Neural cell (in vitro differentiated cells): ENCODE measurements around the gene C7orf57. TPM values are rescaled to one million over a fixed set of nuclear protein-coding genes. Genes with fewer than 3 reads are reported as not detected.

Source experiments
- H2AFZ ChIP-seq: fragments of 200-600, 300-800 bp; sonication (generic), shearing (Covaris generic); 2 replicates; pipeline ENCODE4 v1.6.0; 2014; ENCODE audit warnings: low read depth, mild to moderate bottlenecking, antibody characterized with exemption, low read length, moderate library complexity
- H3F3A ChIP-seq: fragments of 200-600 bp; shearing (Covaris generic); 2 replicates; pipeline ENCODE4 v1.6.1; 2016; ENCODE audit warnings: mild to moderate bottlenecking, moderate library complexity, mixed read lengths, antibody characterized with exemption, low read length; ENCODE audit not compliant: insufficient read depth, poor library complexity, severe bottlenecking
- H3K27ac ChIP-seq: fragments of 200-600, 300-800 bp; sonication (generic), shearing (Covaris generic); 2 replicates; pipeline ENCODE4 v1.5.1; 2014; ENCODE audit warnings: mild to moderate bottlenecking, low read length, moderate library complexity
- H3K27me3 ChIP-seq: fragments of 300-800, 200-600 bp; sonication (generic), shearing (Covaris generic); 2 replicates; pipeline ENCODE4 v1.6.0; 2014; ENCODE audit warnings: mild to moderate bottlenecking, low read depth, low read length, moderate library complexity; ENCODE audit not compliant: insufficient read depth
- H3K36me3 ChIP-seq: fragments of 300-800, 200-600 bp; sonication (generic), shearing (Covaris generic); 2 replicates; pipeline ENCODE4 v1.5.1; 2014; ENCODE audit warnings: mild to moderate bottlenecking, antibody characterized with exemption, low read length, moderate library complexity; ENCODE audit not compliant: insufficient read depth
- H3K4me2 ChIP-seq: fragments of 300-800, 200-600 bp; sonication (generic), shearing (Covaris generic); 2 replicates; pipeline ENCODE4 v1.6.0; 2014; ENCODE audit warnings: mild to moderate bottlenecking, low read length
- H3K4me3 ChIP-seq: fragments of 300-800, 200-600 bp; sonication (generic), shearing (Covaris generic); 2 replicates; pipeline ENCODE4 v1.5.1; 2014; ENCODE audit warnings: mild to moderate bottlenecking, low read length, moderate library complexity
- H3K79me2 ChIP-seq: fragments of 200-600 bp; shearing (Covaris generic); replicated peaks from 2 replicates; pipeline ENCODE4 v1.6.0; 2014; ENCODE audit warnings: mild to moderate bottlenecking, low read length, moderate library complexity; ENCODE audit not compliant: insufficient read depth
- H3K9ac ChIP-seq: fragments of 300-800, 200-600 bp; sonication (generic), shearing (Covaris generic); 2 replicates; pipeline ENCODE4 v1.6.1; 2016; ENCODE audit warnings: mild to moderate bottlenecking, low read length, mixed read lengths
- H3K9me2 ChIP-seq: fragments of 200-600 bp; shearing (Covaris generic); 2 replicates; pipeline ENCODE4 v1.6.1; 2016; ENCODE audit warnings: mild to moderate bottlenecking, low read length, mixed read lengths; ENCODE audit not compliant: insufficient read depth
- H3K9me3 ChIP-seq: fragments of 200-600, 300-800 bp; sonication (generic), shearing (Covaris generic); 2 replicates; pipeline ENCODE4 v1.6.1; 2016; ENCODE audit warnings: mild to moderate bottlenecking, mixed run types, low read length, moderate library complexity, mixed read lengths
- H4K20me1 ChIP-seq: fragments of 200-600 bp; shearing (Covaris generic); 2 replicates; pipeline ENCODE4 v1.6.1; 2016; ENCODE audit warnings: mild to moderate bottlenecking, mixed run types; ENCODE audit not compliant: insufficient read depth
- CTCF ChIP-seq: fragments of 450-650 bp; IDR thresholded peaks from 2 replicates; pipeline ENCODE4 v1.5.1; 2014; ENCODE audit warnings: antibody characterized with exemption, mild to moderate bottlenecking, moderate library complexity; ENCODE audit not compliant: poor library complexity, severe bottlenecking
- EP300 ChIP-seq: fragments of 450-650 bp; conservative IDR thresholded peaks from 2 replicates; pipeline ENCODE4 v1.6.1; 2014; ENCODE audit warnings: antibody characterized with exemption, mild to moderate bottlenecking, moderate library complexity; ENCODE audit not compliant: poor library complexity, severe bottlenecking
- EZH2 ChIP-seq: fragments of 200-600, 300-800 bp; shearing (Covaris generic), sonication (generic); IDR thresholded peaks from 2 replicates; pipeline ENCODE4 v1.6.1; 2014; ENCODE audit warnings: antibody characterized with exemption, low read length, borderline replicate concordance, mild to moderate bottlenecking; ENCODE audit not compliant: insufficient read depth, poor library complexity, severe bottlenecking
- MXI1 ChIP-seq: fragments of 450-650 bp; conservative IDR thresholded peaks from 2 replicates; pipeline ENCODE4 v1.6.1; 2014; ENCODE audit warnings: antibody characterized with exemption, mild to moderate bottlenecking; ENCODE audit not compliant: poor library complexity, severe bottlenecking
- POLR2AphosphoS5 ChIP-seq: IDR thresholded peaks from 2 replicates; pipeline ENCODE4 v1.6.1; 2012
- RAD21 ChIP-seq: fragments of 450-650 bp; conservative IDR thresholded peaks from 2 replicates; pipeline ENCODE4 v1.6.1; 2014; ENCODE audit warnings: antibody characterized with exemption, mild to moderate bottlenecking, moderate library complexity
- REST ChIP-seq: IDR thresholded peaks from 2 replicates; pipeline ENCODE4 v1.6.1; 2012; ENCODE audit warnings: borderline replicate concordance
- SMC3 ChIP-seq: fragments of 450-650 bp; conservative IDR thresholded peaks from 2 replicates; pipeline ENCODE4 v1.6.1; 2014; ENCODE audit warnings: antibody characterized with exemption, mild to moderate bottlenecking, moderate library complexity; ENCODE audit not compliant: poor library complexity
- TAF1 ChIP-seq: IDR thresholded peaks from 2 replicates; pipeline ENCODE4 v1.6.1; 2012; ENCODE audit warnings: low read depth
- polyA plus RNA-seq: library from polyadenylated mRNA; depleted of rRNA; stranded (reverse); fragments of >200 nt; gene quantifications from 2 replicates; pipeline ENCODE4 v1.2.3, GENCODE V29; 2014

The C7orf57 gene
- polyA plus RNA-seq, 1 donor from 2014 or later: not detected

- H3K9me2 ChIP-seq: no peaks in the 10 kb centered on the region
Measured at GRCh38 chr7:48089046-48090003, 54.0 kb downstream of the C7orf57 start, which contains the start of gene UPP1. Gene UPP1, plus strand, starts transcription at chr7:48089265. Its CDS starts 5,519 bp downstream, at chr7:48094784.

DNA sequence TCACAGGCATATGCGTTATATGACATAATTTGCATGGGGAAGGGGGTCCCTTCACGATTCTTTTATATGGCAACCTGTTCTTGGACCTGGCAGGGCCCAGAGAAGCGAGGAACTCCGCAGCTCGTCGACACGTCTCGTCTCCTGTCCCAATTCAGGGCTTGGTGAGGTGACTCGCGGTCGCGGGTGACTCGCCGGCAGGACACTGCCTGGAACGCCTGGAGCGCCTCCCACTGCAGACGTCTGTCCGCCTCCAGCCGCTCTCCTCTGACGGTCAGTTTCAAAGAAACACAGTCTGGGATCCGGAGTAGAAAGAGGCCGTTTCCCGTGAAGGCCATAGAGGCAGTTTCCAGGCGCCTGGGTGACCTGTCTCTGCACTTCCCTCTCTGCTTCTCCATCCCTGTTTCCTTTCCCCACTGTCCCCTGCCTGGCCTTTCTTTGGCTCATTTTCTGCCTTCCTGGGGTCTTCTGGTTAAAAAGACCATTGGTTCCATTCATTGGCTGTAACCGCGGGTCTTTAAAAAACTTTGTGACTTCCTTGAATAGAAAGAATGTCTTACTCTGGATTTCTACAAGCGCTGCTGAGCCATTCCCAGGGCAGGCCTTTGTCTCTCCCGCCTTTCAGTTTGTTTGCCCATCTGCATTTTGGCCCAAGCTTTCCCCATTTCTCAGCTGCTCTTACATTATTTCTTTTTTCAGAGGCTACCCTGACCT is 54.9 kb downstream of the C7orf57 start:
- H3K4me3 ChIP-seq: peak overlapping the region; percentile 96
- no peak for TF ChIP-seq POLR2AphosphoS5
- TF ChIP-seq REST: no peak
- TF ChIP-seq EZH2: no peak
- no peak for TF ChIP-seq EP300
- TF ChIP-seq RAD21: no peak
- no peak for TF ChIP-seq CTCF
- TF ChIP-seq TAF1: no peak
- TF ChIP-seq SMC3: no peak
- no peak for TF ChIP-seq MXI1
- H3K9ac ChIP-seq: no peak overlapping the region

More at GRCh38 chr7:48089046-48090003, 54.0 kb downstream of the C7orf57 start, which contains the start of gene UPP1:
- Histone ChIP-seq H3K36me3 (no peaks in the 10 kb centered on the region), H3F3A (no peaks in the 10 kb centered on the region), H3K4me3 (peak within 1 kb of the TSS; percentile 96), H3K4me2 (peak within 1 kb of the TSS; percentile 88), H3K79me2 (no peaks in the 10 kb centered on the region), H4K20me1 (no peaks in the 10 kb centered on the region), H3K9me3 (no peaks in the 10 kb centered on the region), H2AFZ (peak within 1 kb of the TSS; percentile 85), H3K27me3 (peaks cover 14% of the 10 kb centered on the region), H3K27ac (no peak within 1 kb of the TSS), H3K9ac (peak within 1 kb of the TSS; percentile 65)
- TF ChIP-seq MXI1: peak; percentile 63
- TF ChIP-seq TAF1: no peak
- TF ChIP-seq POLR2AphosphoS5: peak; percentile 31

More for the DNA sequence above, 54.9 kb downstream of the C7orf57 start:
- no peaks in the 10 kb centered on the region for H3K9me3 ChIP-seq
- no peak overlapping the region for H3K27ac ChIP-seq
- peak overlapping the region; percentile 88 for H3K4me2 ChIP-seq
- H3K27me3 ChIP-seq: peaks cover 14% of the 10 kb centered on the region
- H3F3A ChIP-seq: no peaks in the 10 kb centered on the region
- no peaks in the 10 kb centered on the region for H3K79me2 ChIP-seq
- H4K20me1 ChIP-seq: no peaks in the 10 kb centered on the region
- H3K9me2 ChIP-seq: no peaks in the 10 kb centered on the region
- H3K36me3 ChIP-seq: no peaks in the 10 kb centered on the region
- no peak overlapping the region for H2AFZ ChIP-seq
